ENCODE results near the gene KRT14. TPM values are rescaled to one million over a fixed set of nuclear protein-coding genes. Genes with fewer than 3 reads are reported as not detected.
"Not testable (repeated sequence)": the region's sequence is repeated elsewhere in the genome, so short reads cannot be mapped to it uniquely, and the experiment has no call there.

The KRT14 gene
- total RNA-seq, 1 experiment from 2014 or later: not detected

GRCh38 chr17:41623184-41623861 lies 36.6 kb upstream of the KRT14 start:
- DNase-seq (ENCODE audit: extremely low read depth, low read depth): not testable (repeated sequence)

- DNase-seq (ENCODE audit: extremely low read depth, low read depth): not testable (repeated sequence)
Measured at GRCh38 chr17:41622340-41623183, 35.9 kb upstream of the KRT14 start.

- DNase-seq (ENCODE audit: extremely low read depth, low read depth): no peak
Measured at GRCh38 chr17:41621916-41622315, 35.2 kb upstream of the KRT14 start.

- DNase-seq (ENCODE audit: extremely low read depth, low read depth): not testable (repeated sequence)
Measured at GRCh38 chr17:41621435-41621817, 34.7 kb upstream of the KRT14 start.

- DNase-seq (ENCODE audit: extremely low read depth, low read depth): no peak
Measured at GRCh38 chr17:41620583-41621434, 34.1 kb upstream of the KRT14 start.

GRCh38 chr17:41619927-41620582 lies 33.4 kb upstream of the KRT14 start:
- not testable (repeated sequence) for DNase-seq (ENCODE audit: extremely low read depth, low read depth)

GRCh38 chr17:41619036-41619926 lies 32.6 kb upstream of the KRT14 start:
- DNase-seq (ENCODE audit: extremely low read depth, low read depth): no peak

- DNase-seq (ENCODE audit: extremely low read depth, low read depth): no peak
Measured at GRCh38 chr17:41618341-41619035, 31.8 kb upstream of the KRT14 start.

- no peak for DNase-seq (ENCODE audit: extremely low read depth, low read depth)
Measured at GRCh38 chr17:41617698-41618097, 31.0 kb upstream of the KRT14 start.

GRCh38 chr17:41617136-41617535 lies 30.4 kb upstream of the KRT14 start:
- no peak for DNase-seq (ENCODE audit: extremely low read depth, low read depth)

GRCh38 chr17:41616486-41616885 lies 29.8 kb upstream of the KRT14 start:
- not testable (repeated sequence) for DNase-seq (ENCODE audit: extremely low read depth, low read depth)

- DNase-seq (ENCODE audit: extremely low read depth, low read depth): no peak
Measured at GRCh38 chr17:41615454-41615853, 28.8 kb upstream of the KRT14 start.

- DNase-seq (ENCODE audit: extremely low read depth, low read depth): not testable (repeated sequence)
Measured at GRCh38 chr17:41614767-41615166, 28.1 kb upstream of the KRT14 start.

GRCh38 chr17:41614098-41614497 lies 27.4 kb upstream of the KRT14 start:
- DNase-seq (ENCODE audit: extremely low read depth, low read depth): no peak

GRCh38 chr17:41613277-41614082 lies 26.8 kb upstream of the KRT14 start:
- no peak for DNase-seq (ENCODE audit: extremely low read depth, low read depth)

GRCh38 chr17:41612376-41613160 lies 25.9 kb upstream of the KRT14 start, which contains the start of gene KRT16:
Gene KRT16 (minus strand): TSS chr17:41612767. CDS start chr17:41612688, 79 bp downstream.
- DNase-seq (ENCODE audit: extremely low read depth, low read depth): not testable (repeated sequence)
